Measurements from ENCODE around the gene CPA5.

DNA sequence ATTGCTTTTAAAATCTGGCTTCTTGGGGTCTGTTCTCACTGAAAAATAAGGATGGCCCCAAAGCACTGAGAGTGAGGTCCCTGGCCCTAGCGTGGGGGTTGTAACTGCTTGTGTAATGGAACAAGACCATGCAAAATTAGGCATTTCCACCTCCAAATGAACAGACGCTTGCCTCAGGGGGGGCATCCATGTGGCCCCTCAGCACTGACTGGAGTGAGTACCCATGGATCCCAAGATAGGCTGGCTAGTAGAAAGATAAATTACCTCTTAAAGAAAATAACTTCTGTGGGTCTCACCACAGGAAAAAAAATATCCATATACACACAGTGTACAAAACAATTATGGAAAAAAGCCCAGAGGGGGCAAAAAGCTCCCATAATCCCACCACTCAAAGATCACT lies 20.5 kb downstream of the CPA5 start:
- no peak for TF ChIP-seq CTCF (IDR thresholded peaks at IDR 0.05)
- TF ChIP-seq POLR2A (IDR thresholded peaks at IDR 0.05) = no peak

Measured in right lobe of liver (tissue), 4 donors.